K562 (cell line): ENCODE data around the gene DCAF10. TPM values are rescaled to one million over a fixed set of nuclear protein-coding genes. Genes with fewer than 3 reads are reported as not detected.

Experiments
- CBX1 ChIP-seq: sonication (generic); IDR thresholded peaks from 2 replicates; pipeline ENCODE4 v1.6.1; 2016; ENCODE audit warnings: antibody characterized with exemption, low read depth, mild to moderate bottlenecking
- DDX20 ChIP-seq: fragments of 450-650 bp; IDR thresholded peaks from 2 replicates; pipeline ENCODE4 v1.6.1; 2016; ENCODE audit warnings: missing genetic modification characterization, low read depth, mild to moderate bottlenecking, missing compliant biosample characterization, moderate library complexity
- DEAF1 ChIP-seq: fragments of 450-650 bp; formaldehyde crosslinking; IDR thresholded peaks from 2 replicates; pipeline ENCODE4 v1.4.0; 2020; ENCODE audit warnings: mild to moderate bottlenecking, moderate library complexity
- DIDO1 ChIP-seq: fragments of 450-650 bp; IDR thresholded peaks from 2 replicates; pipeline ENCODE4 v1.6.1; 2016; ENCODE audit warnings: low read depth, missing biosample characterization, missing genetic modification characterization
- ELF1 ChIP-seq: fragments of 200-800 bp; sonication (Bioruptor generic); IDR thresholded peaks from 2 replicates; pipeline ENCODE4 v1.6.1; 2016; ENCODE audit warnings: missing genetic modification characterization, missing compliant biosample characterization
- FOXP4 ChIP-seq: sonication (generic); formaldehyde crosslinking; IDR thresholded peaks from 2 replicates; pipeline ENCODE4 v1.8.0; 2022; ENCODE audit warnings: mild to moderate bottlenecking, missing genetic modification reagents, borderline replicate concordance
- FUS ChIP-seq: fragments of 200-400 bp; formaldehyde crosslinking; optimal IDR thresholded peaks from 2 replicates; pipeline ENCODE3; 2017; ENCODE audit warnings: low read depth, low read length
- MAZ ChIP-seq, 2 experiments: fragments of 450-650 bp in 1 of 2; sonication (generic) in 1 of 2; formaldehyde crosslinking; IDR thresholded peaks in 1 of 2; conservative IDR thresholded peaks in 1 of 2; 2 replicates each; pipeline versions ENCODE4 v1.4.0 to v1.5.0; 2020; ENCODE audit warnings: mild to moderate bottlenecking in 1 of 2, missing genetic modification reagents in 1 of 2
- MED1 ChIP-seq: sonication (generic); formaldehyde crosslinking; IDR thresholded peaks from 2 replicates; pipeline ENCODE4 v1.8.1; 2023; ENCODE audit warnings: missing genetic modification reagents, borderline replicate concordance
- MXI1 ChIP-seq: IDR thresholded peaks from 2 replicates; pipeline ENCODE4 v1.6.1; 2011; ENCODE audit warnings: low read depth, mild to moderate bottlenecking, improper control_type of control experiment, low read length
- MYC ChIP-seq, 2 experiments: fragments of 250-450 bp in 1 of 2; sonication (Bioruptor Pico) in 1 of 2; IDR thresholded peaks; 2 replicates each; pipeline versions ENCODE4 v1.5.1 to v1.6.1; 2012 to 2021; ENCODE audit warnings: low read depth in 2 of 2, borderline replicate concordance in 1 of 2, improper control_type of control experiment in 1 of 2, low read length in 1 of 2, mild to moderate bottlenecking in 1 of 2, moderate library complexity in 1 of 2
- PATZ1 ChIP-seq: fragments of 250-450 bp; sonication (Bioruptor Pico); IDR thresholded peaks from 2 replicates; pipeline ENCODE4 v1.5.0; 2020; ENCODE audit warnings: mild to moderate bottlenecking, borderline replicate concordance
- POLR2A ChIP-seq: fragments of 450-650 bp; conservative IDR thresholded peaks from 2 replicates; pipeline ENCODE4 v1.6.1; 2016
- SIX5 ChIP-seq, 2 experiments: IDR thresholded peaks; 2 replicates each; pipeline ENCODE4 v1.6.1; 2011; ENCODE audit warnings: low read length in 2 of 2, borderline replicate concordance in 1 of 2, low read depth in 1 of 2, mild to moderate bottlenecking in 1 of 2, moderate library complexity in 1 of 2; ENCODE audit not compliant: insufficient read depth in 1 of 2
- SMAD4 ChIP-seq: fragments of 250-450 bp; sonication (Bioruptor Pico); conservative IDR thresholded peaks from 2 replicates; pipeline ENCODE4 v1.8.0; 2021; ENCODE audit warnings: inconsistent platforms, mild to moderate bottlenecking, moderate library complexity
- YY1 ChIP-seq, 3 experiments: IDR thresholded peaks; 2 replicates each; pipeline ENCODE4 v1.6.1; 2011; ENCODE audit warnings: low read length in 2 of 3, mild to moderate bottlenecking in 2 of 3, moderate library complexity in 2 of 3, borderline replicate concordance in 1 of 3, control low read depth in 1 of 3, low read depth in 1 of 3; ENCODE audit not compliant: insufficient read depth in 3 of 3, insufficient replicate concordance in 2 of 3, control insufficient read depth in 1 of 3, insufficient read length in 1 of 3; ENCODE audit errors: extremely low read depth in 1 of 3
- ZBTB7A ChIP-seq: IDR thresholded peaks from 2 replicates; pipeline ENCODE4 v1.6.1; 2011; ENCODE audit warnings: low read depth, mild to moderate bottlenecking, low read length, moderate library complexity, borderline replicate concordance; ENCODE audit not compliant: control insufficient read depth
- ZFPM2 ChIP-seq: fragments of 250-450 bp; sonication (Bioruptor Pico); IDR thresholded peaks from 2 replicates; pipeline ENCODE4 v1.5.1; 2022; ENCODE audit warnings: mild to moderate bottlenecking
- ZNF217 ChIP-seq: sonication (generic); formaldehyde crosslinking; IDR thresholded peaks from 2 replicates; pipeline ENCODE4 v1.8.0; 2022; ENCODE audit warnings: mild to moderate bottlenecking, missing genetic modification reagents
- ZNF311 ChIP-seq: fragments of 250-450 bp; sonication (Bioruptor Pico); IDR thresholded peaks from 2 replicates; pipeline ENCODE4 v1.4.0; 2020; ENCODE audit warnings: mild to moderate bottlenecking, moderate library complexity
- polyA plus RNA-seq, 8 experiments: library from polyadenylated mRNA; depleted of rRNA in 4 of 8; stranded (reverse) in 5 of 8; unstranded in 3 of 8; fragments of >200 nt; fragmentation: Nextera tagmentation in 2 of 8; fragmentation: Illumina TruSeq in 1 of 8; extraction: Ambion mirVana in 2 of 8; extraction: Trizol in 1 of 8; gene quantifications; 2 replicates each; pipeline versions ENCODE4 v1.2.1 to v1.2.3, GENCODE V29; 2011 to 2014; ENCODE audit warnings: inconsistent platforms in 1 of 8, missing spikeins in 1 of 8
- total RNA-seq, 7 experiments: library from RNA; depleted of rRNA in 6 of 7; stranded (reverse); fragments of >200 nt in 6 of 7; fragmentation: Illumina TruSeq in 2 of 7; extraction: Trizol in 2 of 7; gene quantifications; 2 replicates each; pipeline versions ENCODE4 v1.2.1 to v1.2.3, GENCODE V29; 2011 to 2021; ENCODE audit warnings: low replicate concordance in 1 of 7

Gene DCAF10
- total and polyA plus RNA-seq, 9 of the 15 experiments (the other 6 are each of a cell fraction or from before 2014, with no cell fraction given), result 6.8 to 40.1 (median 16.9) TPM

GRCh38 chr9:37903647-37904444, 103.2 kb downstream of the DCAF10 start, which contains the start of gene SLC25A51 (continued):
- TF ChIP-seq FOXP4 (CRISPR knock-in tag) (peak; percentile 87), ZBTB7A (peak; percentile 97), ZNF311 (CRISPR knock-in tag) (0 out of 2 replicates have a peak, but pooled peaks have one; percentile 41), ELF1 (no peak), MXI1 (peak; percentile 64), SIX5 (IDR thresholded peaks at IDR 0.05; ENCODE audit: borderline replicate concordance in 1 of 2, insufficient read depth in 1 of 2, low read depth in 1 of 2, low read length in 2 of 2) (peak in 1 of 2 experiments; percentile 18; a peak in 1 of 4 replicates), SMAD4 (peak; percentile 92), POLR2A (peak; percentile 83), PATZ1 (no peak), FUS (no peak), DEAF1 (CRISPR knock-in tag) (peak; percentile 76), MYC (IDR thresholded peaks at IDR 0.05; ENCODE audit: low read depth, low read length) (peak; percentile 98), MYC (CRISPR knock-in tag; IDR thresholded peaks at IDR 0.05; ENCODE audit: borderline replicate concordance, low read depth) (0 out of 2 replicates have a peak, but pooled peaks have one; percentile 71), MED1 (no peak), DIDO1 (tag) (peak; percentile 93), YY1 (IDR thresholded peaks at IDR 0.05; ENCODE audit: borderline replicate concordance in 1 of 3, control insufficient read depth in 1 of 3, extremely low read depth in 1 of 3, insufficient read depth in 3 of 3, insufficient read length in 1 of 3, insufficient replicate concordance in 2 of 3, low read depth in 1 of 3, low read length in 2 of 3) (peak; percentile 44 to 84 (median 84)), ZNF217 (peak; percentile 70; the same call in 1 of the 2 replicates), MAZ (CRISPR knock-in tag; conservative IDR thresholded peaks at IDR 0.05 in 1 of 2, IDR thresholded peaks at IDR 0.05 in 1 of 2) (peak in 1 of 2 experiments; percentile 97), DDX20 (tag) (no peak), CBX1 (peak; percentile 89), ZFPM2 (CRISPR knock-in tag) (no peak)
